Left forelimb (tissue), 1 donor: ENCODE results near the gene PEBP1.
A peak's percentile ranks its signal among the peaks of the same experiment; 100 is the strongest.
"Not testable (repeated sequence)": the region's sequence is repeated elsewhere in the genome, so short reads cannot be mapped to it uniquely, and the experiment has no call there.

Experiments used
- DNase-seq: peaks from one replicate; pipeline ENCODE4 v3.0.0-alpha.2; 2018; ENCODE audit warnings: low spot score

The PEBP1 gene

GRCh38 chr12:118135788-118136558 is at the start of gene PEBP1:
Gene PEBP1 (plus strand): TSS chr12:118136124. CDS start chr12:118136210, 86 bp downstream.
- DNase-seq, result peak; percentile 96

GRCh38 chr12:118089782-118090181 is 46.1 kb upstream of the PEBP1 start:
- no peak for DNase-seq

GRCh38 chr12:118094039-118094438 is 41.9 kb upstream of the PEBP1 start:
- DNase-seq, result no peak

GRCh38 chr12:118098401-118098800 is 37.5 kb upstream of the PEBP1 start:
- DNase-seq, result no peak

GRCh38 chr12:118098911-118099671 is 36.8 kb upstream of the PEBP1 start:
- no peak for DNase-seq

- DNase-seq, result no peak
Observed at GRCh38 chr12:118101051-118101450, 34.9 kb upstream of the PEBP1 start.

- DNase-seq, result no peak
Observed at GRCh38 chr12:118102070-118102469, 33.9 kb upstream of the PEBP1 start.

GRCh38 chr12:118102609-118103008 is 33.3 kb upstream of the PEBP1 start:
- no peak for DNase-seq

- no peak for DNase-seq
Observed at GRCh38 chr12:118103201-118103600, 32.7 kb upstream of the PEBP1 start.

GRCh38 chr12:118103601-118104382 is 32.1 kb upstream of the PEBP1 start, which contains the start of gene VSIG10:
Gene VSIG10 (minus strand): TSS chr12:118104011. CDS start chr12:118103671, 340 bp downstream.
- DNase-seq, result peak; percentile 74

- DNase-seq, result no peak
Observed at GRCh38 chr12:118107011-118107410, 28.9 kb upstream of the PEBP1 start.

- DNase-seq, result no peak
Observed at GRCh38 chr12:118107694-118108093, 28.2 kb upstream of the PEBP1 start.

GRCh38 chr12:118109088-118109487 is 26.8 kb upstream of the PEBP1 start:
- no peak for DNase-seq

GRCh38 chr12:118119449-118119879 is 16.5 kb upstream of the PEBP1 start:
- no peak for DNase-seq

GRCh38 chr12:118120579-118121363 is 15.2 kb upstream of the PEBP1 start:
- peak; percentile 81 for DNase-seq

GRCh38 chr12:118122264-118122663 is 13.7 kb upstream of the PEBP1 start:
- no peak for DNase-seq

GRCh38 chr12:118124333-118124874 is 11.5 kb upstream of the PEBP1 start:
- no peak for DNase-seq

GRCh38 chr12:118125743-118126118 is 10.2 kb upstream of the PEBP1 start:
- no peak for DNase-seq

GRCh38 chr12:118126119-118126757 is 9.7 kb upstream of the PEBP1 start:
- DNase-seq, result no peak

GRCh38 chr12:118127867-118128266 is 8.1 kb upstream of the PEBP1 start:
- no peak for DNase-seq

- not testable (repeated sequence) for DNase-seq
Observed at GRCh38 chr12:118129436-118129835, 6.5 kb upstream of the PEBP1 start.
